ENCODE results near the gene PARD3.

PARD3 gene

GRCh38 chr10:34290412-34291081 is 524.5 kb downstream of the PARD3 start:
- DNase-seq = no peak
- Histone ChIP-seq H3K4me3 (ENCODE audit: low read depth, low read length) (no peak overlapping the region), H3K27me3 (ENCODE audit: insufficient read depth, low read depth, severe bottlenecking) (no peaks in the 10 kb centered on the region), H3K27ac (no peak overlapping the region; the same call in 1 of the 2 replicates), H3K36me3 (no peaks in the 10 kb centered on the region), H3K9me3 (ENCODE audit: severe bottlenecking) (no peaks in the 10 kb centered on the region)
- no peak for TF ChIP-seq CTCF (IDR thresholded peaks at IDR 0.05; ENCODE audit: low read depth, low read length)

GRCh38 chr10:34288634-34289033 is 526.5 kb downstream of the PARD3 start:
- Histone ChIP-seq H3K9me3 (ENCODE audit: severe bottlenecking) (no peaks in the 10 kb centered on the region), H3K27me3 (ENCODE audit: insufficient read depth, low read depth, severe bottlenecking) (no peaks in the 10 kb centered on the region), H3K27ac (no peak overlapping the region), H3K36me3 (no peaks in the 10 kb centered on the region), H3K4me3 (ENCODE audit: low read depth, low read length) (no peak overlapping the region)
- TF ChIP-seq CTCF (IDR thresholded peaks at IDR 0.05; ENCODE audit: low read depth, low read length) = no peak
- no peak for DNase-seq

- TF ChIP-seq CTCF (IDR thresholded peaks at IDR 0.05; ENCODE audit: low read depth, low read length) = no peak
- Histone ChIP-seq H3K27me3 (ENCODE audit: insufficient read depth, low read depth, severe bottlenecking) (no peaks in the 10 kb centered on the region), H3K27ac (no peak overlapping the region), H3K9me3 (ENCODE audit: severe bottlenecking) (no peaks in the 10 kb centered on the region), H3K36me3 (no peaks in the 10 kb centered on the region), H3K4me3 (ENCODE audit: low read depth, low read length) (no peak overlapping the region)
- no peak for DNase-seq
These were observed 528.9 kb downstream of the PARD3 start for GRCh38 chr10:34286136-34286739.

GRCh38 chr10:34281661-34282582 is 533.2 kb downstream of the PARD3 start:
- Histone ChIP-seq H3K9me3 (ENCODE audit: severe bottlenecking) (no peaks in the 10 kb centered on the region), H3K27ac (no peak overlapping the region), H3K27me3 (ENCODE audit: insufficient read depth, low read depth, severe bottlenecking) (no peaks in the 10 kb centered on the region), H3K4me3 (ENCODE audit: low read depth, low read length) (no peak overlapping the region), H3K36me3 (no peaks in the 10 kb centered on the region)
- DNase-seq = no peak
- no peak for TF ChIP-seq CTCF (IDR thresholded peaks at IDR 0.05; ENCODE audit: low read depth, low read length)

GRCh38 chr10:34280599-34281374 is 534.3 kb downstream of the PARD3 start:
- Histone ChIP-seq H3K27ac (no peak overlapping the region), H3K9me3 (ENCODE audit: severe bottlenecking) (no peaks in the 10 kb centered on the region), H3K27me3 (ENCODE audit: insufficient read depth, low read depth, severe bottlenecking) (no peaks in the 10 kb centered on the region), H3K36me3 (no peaks in the 10 kb centered on the region), H3K4me3 (ENCODE audit: low read depth, low read length) (no peak overlapping the region)
- TF ChIP-seq CTCF (IDR thresholded peaks at IDR 0.05; ENCODE audit: low read depth, low read length) = no peak
- DNase-seq = no peak

Measured in WERI-Rb-1 (cell line).